ENCODE data around the gene MRM3. TPM values are rescaled to one million over a fixed set of nuclear protein-coding genes. Genes with fewer than 3 reads are reported as not detected.
"Not testable (repeated sequence)": the region's sequence is repeated elsewhere in the genome, so short reads cannot be mapped to it uniquely, and the experiment has no call there.

Gene MRM3
- total and polyA plus RNA-seq, 2 experiments from 2014 or later, result 24.8 to 28.1 TPM

DNA sequence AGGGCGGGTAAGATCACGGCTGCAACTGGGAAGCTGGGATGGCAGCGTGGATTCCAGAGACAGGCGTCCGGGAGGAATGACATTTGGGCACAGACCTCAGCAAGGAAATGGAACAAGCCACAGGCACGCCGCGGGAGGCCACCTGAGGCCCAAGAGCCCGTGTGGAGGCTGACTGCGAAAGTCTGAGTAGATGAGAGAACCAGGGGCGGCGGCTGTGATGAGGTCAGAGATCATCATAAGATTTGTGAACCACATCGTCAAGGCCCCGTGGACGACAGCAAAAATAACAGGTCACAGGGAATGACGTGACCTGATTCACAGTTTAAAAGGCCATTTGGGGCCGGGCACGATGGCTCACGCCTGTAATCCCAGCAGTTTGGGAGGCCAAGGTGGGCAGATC lies 48.2 kb downstream of the MRM3 start:
- Histone ChIP-seq H3K4me3 (no peak overlapping the region), H3K27ac (no peak overlapping the region), H3K9me3 (ENCODE audit: low read depth) (no peaks in the 10 kb centered on the region), H3K27me3 (no peaks in the 10 kb centered on the region), H3K4me1 (ENCODE audit: low read depth) (no peaks in the 10 kb centered on the region), H3K36me3 (peaks cover 4% of the 10 kb centered on the region)
- TF ChIP-seq CTCF (IDR thresholded peaks at IDR 0.05; ENCODE audit: low read depth, low read length), result no peak
- no peak for DNase-seq (ENCODE audit: low read depth in 1 of 2, low spot score in 1 of 2)

GRCh38 chr17:830950-831349 lies 48.8 kb downstream of the MRM3 start:
- TF ChIP-seq CTCF (IDR thresholded peaks at IDR 0.05; ENCODE audit: low read depth, low read length), result no peak
- Histone ChIP-seq H3K27me3 (no peaks in the 10 kb centered on the region), H3K4me1 (ENCODE audit: low read depth) (no peaks in the 10 kb centered on the region), H3K4me3 (no peak overlapping the region), H3K9me3 (ENCODE audit: low read depth) (no peaks in the 10 kb centered on the region), H3K27ac (no peak overlapping the region), H3K36me3 (no peaks in the 10 kb centered on the region)
- DNase-seq (ENCODE audit: low read depth in 1 of 2, low spot score in 1 of 2), result no peak

DNA sequence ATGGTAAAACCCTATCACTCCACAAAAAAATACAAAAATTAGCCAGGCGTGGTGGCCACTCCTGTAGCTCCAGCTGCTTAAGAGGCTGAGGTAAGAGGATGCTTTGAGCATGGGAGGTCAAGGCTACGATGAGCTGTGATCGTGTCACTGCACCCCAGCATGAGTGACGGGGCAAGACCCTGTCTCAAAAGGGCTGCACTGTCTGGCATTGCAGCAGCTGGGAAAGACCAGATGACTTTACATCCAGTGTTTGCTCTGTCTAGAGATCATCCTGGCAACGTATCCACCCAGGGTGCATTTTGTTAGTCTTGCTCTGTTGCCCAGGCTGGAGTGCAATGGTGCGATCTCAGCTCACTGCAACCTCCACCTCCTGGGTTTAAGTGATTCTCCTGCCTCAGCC lies 52.0 kb downstream of the MRM3 start:
- H3K27ac ChIP-seq, result no peak overlapping the region

GRCh38 chr17:835263-835662 lies 53.1 kb downstream of the MRM3 start:
- H3K9me3 ChIP-seq (ENCODE audit: low read depth), result no peaks in the 10 kb centered on the region
- DNase-seq (ENCODE audit: low read depth in 1 of 2, low spot score in 1 of 2), result peak; percentile 35 to 95
- no peak overlapping the region for H3K27ac ChIP-seq
- H3K4me1 ChIP-seq (ENCODE audit: low read depth), result no peaks in the 10 kb centered on the region
- no peaks in the 10 kb centered on the region for H3K27me3 ChIP-seq
- no peak overlapping the region for H3K4me3 ChIP-seq
- no peaks in the 10 kb centered on the region for H3K36me3 ChIP-seq
- no peak for TF ChIP-seq CTCF (IDR thresholded peaks at IDR 0.05; ENCODE audit: low read depth, low read length)

More for the DNA sequence above, 52.0 kb downstream of the MRM3 start:
- no peaks in the 10 kb centered on the region for H3K27me3 ChIP-seq
- TF ChIP-seq CTCF (IDR thresholded peaks at IDR 0.05; ENCODE audit: low read depth, low read length), result no peak
- no peaks in the 10 kb centered on the region for H3K36me3 ChIP-seq
- no peaks in the 10 kb centered on the region for H3K9me3 ChIP-seq (ENCODE audit: low read depth)
- DNase-seq (ENCODE audit: low read depth in 1 of 2, low spot score in 1 of 2), result no peak
- no peak overlapping the region for H3K4me3 ChIP-seq
- no peaks in the 10 kb centered on the region for H3K4me1 ChIP-seq (ENCODE audit: low read depth)

DNA sequence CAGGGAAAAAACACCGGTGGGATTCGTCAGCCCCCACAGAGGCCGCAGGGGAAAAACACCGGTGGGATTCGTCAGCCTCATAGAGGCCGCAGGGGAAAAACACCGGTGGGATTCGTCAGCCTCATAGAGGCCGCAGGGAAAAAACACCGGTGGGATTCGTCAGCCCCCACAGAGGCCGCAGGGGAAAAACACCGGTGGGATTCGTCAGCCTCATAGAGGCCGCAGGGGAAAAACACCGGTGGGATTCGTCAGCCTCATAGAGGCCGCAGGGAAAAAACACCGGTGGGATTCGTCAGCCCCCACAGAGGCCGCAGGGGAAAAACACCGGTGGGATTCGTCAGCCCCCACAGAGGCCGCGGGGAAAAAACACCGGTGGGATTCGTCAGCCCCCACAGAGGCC lies 53.6 kb downstream of the MRM3 start:
- not testable (repeated sequence) for H3K4me3 ChIP-seq, H3K36me3 ChIP-seq, H3K27ac ChIP-seq

DNA sequence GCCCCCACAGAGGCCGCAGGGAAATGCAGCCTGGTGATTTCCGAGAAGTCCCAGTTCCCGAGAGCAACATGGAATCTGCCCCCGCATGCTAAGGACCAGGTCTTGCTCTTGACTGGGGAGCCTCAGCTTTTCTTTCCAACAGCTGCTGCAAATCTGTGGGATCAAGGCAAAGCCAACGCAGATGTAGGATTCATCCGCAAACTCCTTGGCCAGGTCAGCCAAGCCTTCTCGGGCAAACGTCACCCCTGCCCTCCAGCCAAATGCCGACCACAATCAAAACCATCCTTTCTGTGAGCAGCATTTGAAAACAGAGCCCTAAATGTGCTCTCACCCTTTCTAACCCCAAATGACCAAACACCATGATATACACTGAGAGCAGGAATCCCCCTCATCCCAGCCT lies 54.0 kb downstream of the MRM3 start:
- H3K4me1 ChIP-seq (ENCODE audit: low read depth), result no peaks in the 10 kb centered on the region
- no peaks in the 10 kb centered on the region for H3K27me3 ChIP-seq
- TF ChIP-seq CTCF (IDR thresholded peaks at IDR 0.05; ENCODE audit: low read depth, low read length), result no peak
- no peak overlapping the region for H3K4me3 ChIP-seq
- H3K9me3 ChIP-seq (ENCODE audit: low read depth), result no peaks in the 10 kb centered on the region
- DNase-seq (ENCODE audit: low read depth in 1 of 2, low spot score in 1 of 2), result no peak
- no peaks in the 10 kb centered on the region for H3K36me3 ChIP-seq
- H3K27ac ChIP-seq, result peak overlapping the region; percentile 22

More for the DNA sequence above, 53.6 kb downstream of the MRM3 start:
- not testable (repeated sequence) for H3K4me1 ChIP-seq (ENCODE audit: low read depth); H3K27me3 ChIP-seq; DNase-seq (ENCODE audit: low read depth in 1 of 2, low spot score in 1 of 2); H3K9me3 ChIP-seq (ENCODE audit: low read depth)

Data from cardiac muscle cell (in vitro differentiated cells and primary cell).